Nephron progenitor cell (in vitro differentiated cells): ENCODE results near the gene HOXA1.

Source experiments
- DNase-seq: peaks from one replicate; pipeline ENCODE4 v3.0.0; 2021
- H3K27ac Mint-ChIP-seq: 2 replicates; pipeline ENCODE4 v1.8.0; 2021; ENCODE audit warnings: mild to moderate bottlenecking, moderate library complexity, mixed read lengths
- H3K27me3 Mint-ChIP-seq: 2 replicates; pipeline ENCODE4 v1.8.0; 2021; ENCODE audit warnings: mild to moderate bottlenecking, low read depth, mixed read lengths; ENCODE audit not compliant: poor library complexity
- H3K36me3 Mint-ChIP-seq: 2 replicates; pipeline ENCODE4 v1.8.0; 2021; ENCODE audit warnings: low read depth, mixed read lengths
- H3K4me1 Mint-ChIP-seq: 2 replicates; pipeline ENCODE4 v1.8.0; 2021; ENCODE audit warnings: mixed read lengths
- H3K4me3 Mint-ChIP-seq: 2 replicates; pipeline ENCODE4 v1.8.0; 2021; ENCODE audit warnings: mild to moderate bottlenecking, moderate library complexity, mixed read lengths
- H3K9me3 Mint-ChIP-seq: 2 replicates; pipeline ENCODE4 v1.8.0; 2021; ENCODE audit warnings: mild to moderate bottlenecking, moderate library complexity, mixed read lengths
- CTCF ChIP-seq: fragments of 200-600 bp; sonication (generic); IDR thresholded peaks from 2 replicates; pipeline ENCODE4 v1.5.0; 2021; ENCODE audit warnings: antibody characterized with exemption

HOXA1 gene

DNA sequence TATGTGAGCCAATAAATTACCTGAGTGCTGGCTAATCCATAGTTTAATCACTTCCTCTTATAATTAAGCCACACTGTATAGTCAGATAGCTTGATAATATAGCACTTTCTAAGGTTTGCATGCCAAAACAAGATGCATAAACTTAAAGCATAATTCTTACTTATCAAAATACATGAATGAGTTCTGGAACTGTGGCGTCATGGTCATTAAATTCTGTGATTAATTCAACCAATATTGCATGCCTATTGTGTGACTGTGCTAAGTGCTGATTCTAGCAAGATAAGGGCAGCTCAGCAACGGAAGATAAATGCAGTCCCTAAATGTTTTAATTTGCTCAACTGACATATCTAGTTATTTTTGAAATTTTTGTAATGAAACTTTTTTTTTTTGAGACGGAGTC lies 29.7 kb downstream of the HOXA1 start:
- Mint-ChIP-seq H3K4me3 (no peak overlapping the region), H3K27me3 (no peaks in the 10 kb centered on the region), H3K4me1 (peaks cover 18% of the 10 kb centered on the region), H3K36me3 (no peaks in the 10 kb centered on the region), H3K9me3 (no peaks in the 10 kb centered on the region), H3K27ac (no peak overlapping the region)
- TF ChIP-seq CTCF, result no peak
- no peak for DNase-seq

DNA sequence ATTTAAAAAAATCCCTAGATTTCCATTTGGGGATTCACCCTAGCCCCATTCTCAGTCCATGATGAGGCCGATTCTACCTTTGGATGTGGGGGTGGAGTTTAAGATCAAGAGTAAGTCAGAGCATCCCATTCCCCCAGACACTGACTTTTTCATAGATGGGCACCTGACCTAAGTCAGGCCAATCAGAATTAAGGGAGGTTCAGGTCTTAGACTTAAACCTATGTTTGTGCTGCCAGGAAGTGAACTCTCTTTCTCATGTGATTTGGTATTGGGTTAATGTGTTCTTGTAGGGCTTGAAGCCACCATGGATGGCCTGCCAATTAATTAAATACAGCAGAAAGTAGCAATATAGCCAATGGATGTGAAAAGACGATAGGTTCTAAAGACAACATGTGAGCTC lies 30.1 kb downstream of the HOXA1 start:
- Mint-ChIP-seq H3K9me3 (no peaks in the 10 kb centered on the region), H3K36me3 (no peaks in the 10 kb centered on the region), H3K4me3 (no peak overlapping the region), H3K27ac (no peak overlapping the region), H3K27me3 (peaks cover 2% of the 10 kb centered on the region), H3K4me1 (peaks cover 18% of the 10 kb centered on the region)
- no peak for DNase-seq
- no peak for TF ChIP-seq CTCF

DNA sequence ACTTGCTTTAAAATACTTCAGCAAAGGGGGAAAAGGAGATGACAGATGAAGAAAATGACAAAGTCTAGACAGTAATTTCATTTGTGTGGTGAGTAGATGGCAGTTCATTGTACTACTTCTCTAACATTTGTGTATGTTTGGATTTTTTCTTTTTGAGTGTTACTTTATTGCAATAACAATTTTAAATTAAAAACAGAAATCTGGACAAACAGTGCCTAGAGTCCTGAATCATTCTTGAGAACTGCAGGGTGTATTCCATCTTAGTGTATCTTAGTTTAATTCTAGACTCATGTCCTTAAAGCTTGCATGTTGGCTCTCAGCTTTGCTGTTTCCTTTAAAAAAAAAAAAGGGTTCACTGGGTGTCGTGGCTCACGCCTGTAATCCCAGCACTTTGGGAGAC lies 31.1 kb downstream of the HOXA1 start:
- peaks cover 8% of the 10 kb centered on the region for H3K27me3 Mint-ChIP-seq
- H3K4me3 Mint-ChIP-seq, result no peak overlapping the region
- no peak overlapping the region for H3K27ac Mint-ChIP-seq
- no peak for DNase-seq
- no peaks in the 10 kb centered on the region for H3K9me3 Mint-ChIP-seq
- no peak for TF ChIP-seq CTCF
- peaks cover 18% of the 10 kb centered on the region for H3K4me1 Mint-ChIP-seq
- H3K36me3 Mint-ChIP-seq, result no peaks in the 10 kb centered on the region

GRCh38 chr7:27064159-27064558 lies 31.6 kb downstream of the HOXA1 start:
- H3K27ac Mint-ChIP-seq, result no peak overlapping the region
- DNase-seq, result no peak
- no peak overlapping the region for H3K4me3 Mint-ChIP-seq
- H3K4me1 Mint-ChIP-seq, result peaks cover 18% of the 10 kb centered on the region
- H3K27me3 Mint-ChIP-seq, result peaks cover 8% of the 10 kb centered on the region
- no peaks in the 10 kb centered on the region for H3K36me3 Mint-ChIP-seq
- H3K9me3 Mint-ChIP-seq, result no peaks in the 10 kb centered on the region
- TF ChIP-seq CTCF, result no peak

- H3K4me1 Mint-ChIP-seq, result peaks cover 13% of the 10 kb centered on the region
- H3K4me3 Mint-ChIP-seq, result no peak overlapping the region
- H3K36me3 Mint-ChIP-seq, result no peaks in the 10 kb centered on the region
- peaks cover 8% of the 10 kb centered on the region for H3K27me3 Mint-ChIP-seq
- no peak for TF ChIP-seq CTCF
- no peak overlapping the region for H3K27ac Mint-ChIP-seq
- no peaks in the 10 kb centered on the region for H3K9me3 Mint-ChIP-seq
- no peak for DNase-seq
Observed at GRCh38 chr7:27062946-27063345, 32.9 kb downstream of the HOXA1 start.

- Mint-ChIP-seq H3K4me3 (peak overlapping the region; percentile 41), H3K27me3 (no peaks in the 10 kb centered on the region), H3K36me3 (no peaks in the 10 kb centered on the region), H3K9me3 (no peaks in the 10 kb centered on the region), H3K27ac (peak overlapping the region; percentile 97), H3K4me1 (peaks cover 22% of the 10 kb centered on the region)
- TF ChIP-seq CTCF, result no peak
- DNase-seq, result peak; percentile 26
Observed at GRCh38 chr7:27053153-27053552, 42.6 kb downstream of the HOXA1 start.
